Activated CD4-positive, alpha-beta memory T cell treated with anti-CD3 and anti-CD28 coated beads, Interleukin-2, amount 10 ng/mL, durations not matched to agents 7 days and 5 days (primary cell): ENCODE results near the gene ARMC12. TPM values are rescaled to one million over a fixed set of nuclear protein-coding genes. Genes with fewer than 3 reads are reported as not detected.
"Not testable (repeated sequence)": the region's sequence is repeated elsewhere in the genome, so short reads cannot be mapped to it uniquely, and the experiment has no call there.

Experiments used
- CTCF ChIA-PET: fragments of 350-600 bp; sonication (Branson Sonifier 250); formaldehyde crosslinking; loops from one replicate; lab custom pipeline; 2021; ENCODE audit warnings: antibody characterized with exemption, inconsistent platforms; lab: Charles Lee
- POLR2A ChIA-PET: fragments of 350-600 bp; sonication (Branson Sonifier 250); formaldehyde crosslinking; loops from one replicate; lab custom pipeline; 2021; ENCODE audit warnings: antibody characterized with exemption; lab: Charles Lee
- DNase-seq: peaks from one replicate; pipeline ENCODE4 v3.0.0-alpha.2; 2020
- H3K27ac Mint-ChIP-seq: one replicate; pipeline ENCODE4 v1.8.0; 2021; ENCODE audit warnings: mild to moderate bottlenecking, mixed read lengths
- H3K27me3 Mint-ChIP-seq: one replicate; pipeline ENCODE4 v1.8.0; 2021; ENCODE audit warnings: mixed read lengths
- H3K36me3 Mint-ChIP-seq: one replicate; pipeline ENCODE4 v1.8.0; 2021; ENCODE audit warnings: low read depth, mixed read lengths
- H3K4me1 Mint-ChIP-seq: one replicate; pipeline ENCODE4 v1.8.0; 2021; ENCODE audit warnings: mixed read lengths
- H3K4me3 Mint-ChIP-seq: one replicate; pipeline ENCODE4 v1.8.0; 2021; ENCODE audit warnings: mild to moderate bottlenecking, mixed read lengths
- H3K9me3 Mint-ChIP-seq: one replicate; pipeline ENCODE4 v1.8.0; 2021; ENCODE audit warnings: mixed read lengths
- total RNA-seq, 2 experiments: library from RNA; stranded (reverse); gene quantifications; one replicate each; pipeline ENCODE4 v1.2.3, GENCODE V29; 2021

The ARMC12 gene, protein sequence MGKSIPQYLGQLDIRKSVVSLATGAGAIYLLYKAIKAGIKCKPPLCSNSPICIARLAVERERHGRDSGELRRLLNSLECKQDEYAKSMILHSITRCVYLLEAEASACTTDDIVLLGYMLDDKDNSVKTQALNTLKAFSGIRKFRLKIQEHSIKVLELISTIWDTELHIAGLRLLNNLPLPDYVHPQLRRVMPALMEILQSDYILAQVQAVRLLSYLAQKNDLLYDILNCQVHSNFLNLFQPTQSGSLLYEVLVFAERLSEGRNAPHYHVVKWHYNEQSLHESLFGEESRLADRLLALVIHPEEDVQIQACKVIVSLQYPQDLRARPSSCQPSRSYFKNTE
- total RNA-seq = 1 to 10 TPM in 1 of 2 experiments, under 1 TPM in 1; 0.40 to 1.3 TPM

DNA sequence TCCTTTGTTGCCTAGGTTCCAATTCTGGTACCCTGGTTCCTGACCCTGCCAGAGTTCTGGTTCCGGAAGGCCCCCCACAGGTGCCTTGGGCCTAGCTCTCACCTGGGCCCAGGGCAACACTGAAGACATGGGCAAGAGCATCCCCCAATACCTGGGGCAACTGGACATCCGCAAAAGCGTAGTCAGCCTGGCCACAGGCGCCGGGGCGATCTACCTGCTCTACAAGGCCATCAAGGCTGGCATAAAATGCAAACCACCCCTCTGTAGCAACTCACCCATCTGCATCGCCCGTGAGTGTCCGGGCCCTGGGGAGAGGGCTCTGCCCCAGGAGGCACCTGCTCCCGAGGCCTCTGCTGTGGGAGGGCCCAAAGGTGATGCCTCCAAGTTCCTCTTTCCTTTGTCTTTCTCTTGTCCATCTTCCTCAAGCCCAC is at the start of gene ARMC12:
ARMC12 (plus strand) TSS at position 51 of the 431 bp plus-strand sequence; CDS start at position 128, 77 bp downstream.
- Mint-ChIP-seq H3K4me1 (peaks cover 33% of the 10 kb centered on the region), H3K36me3 (no peaks in the 10 kb centered on the region), H3K27ac (no peak within 1 kb of the TSS), H3K27me3 (no peaks in the 10 kb centered on the region), H3K4me3 (no peak within 1 kb of the TSS), H3K9me3 (no peaks in the 10 kb centered on the region)
- ChIA-PET POLR2A (interaction anchor here (1.3 to 1.8 kb wide), 4 partner anchors 10 to 155 kb away, joined by 3 to 9 read pairs (median 6); no protein-coding TSS in a partner anchor), CTCF (interaction anchor here (0.7 to 5.2 kb wide), 61 partner anchors 9 to 478 kb away, joined by 3 to 90 read pairs (median 5); partner anchors contain the start of genes FKBP5 and ZNF76)
- DNase-seq = no peak

DNA sequence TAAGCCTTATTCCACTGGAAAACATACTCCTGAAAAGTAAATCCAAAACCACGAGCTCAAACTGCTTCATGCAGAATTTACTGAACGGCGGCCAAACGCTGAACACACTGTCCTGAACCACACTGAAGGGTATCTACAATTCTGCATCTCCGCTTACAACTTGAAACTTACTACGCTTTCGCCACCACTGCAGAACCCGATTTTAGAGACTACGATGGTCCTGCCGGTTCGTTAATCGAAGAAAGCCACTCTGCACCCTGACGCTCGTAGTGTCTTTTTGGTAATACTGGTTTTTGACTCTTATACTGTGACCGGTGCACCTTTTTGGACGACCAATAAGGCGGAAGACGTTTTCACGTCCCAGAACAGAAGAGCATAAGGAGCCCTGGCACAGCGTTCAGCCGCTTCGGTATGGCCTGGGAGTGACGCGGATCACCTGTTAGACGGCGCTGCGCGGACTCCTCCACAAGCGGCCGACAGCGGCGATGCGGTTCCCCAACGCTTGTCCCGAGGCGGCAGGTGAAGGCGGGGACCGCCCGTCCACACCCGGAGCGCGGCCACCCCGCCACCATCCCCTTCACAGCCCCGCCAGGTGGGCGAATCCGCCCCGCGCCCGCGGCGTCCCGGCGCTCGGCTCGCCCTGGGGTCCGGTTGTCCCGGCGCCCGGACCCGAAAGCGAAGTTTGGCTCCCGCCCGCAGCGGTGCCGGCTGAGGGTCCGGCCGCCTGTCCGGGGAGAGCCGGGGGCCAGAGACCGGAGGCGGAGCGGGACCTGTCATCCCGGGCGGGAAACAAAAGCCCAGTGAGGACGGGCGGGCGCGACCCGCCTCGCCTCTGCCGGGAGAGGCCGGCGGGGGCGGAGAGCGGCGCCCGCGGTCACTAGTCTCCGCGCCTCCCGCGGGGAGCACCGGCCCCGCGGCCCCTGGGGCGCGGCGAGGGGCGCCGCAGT is 48.9 kb upstream of the ARMC12 start:
- peaks cover 15% of the 10 kb centered on the region for H3K4me1 Mint-ChIP-seq
- no peaks in the 10 kb centered on the region for H3K27me3 Mint-ChIP-seq
- CTCF ChIA-PET = interaction anchor here (0.8 to 2.1 kb wide), 6 partner anchors 18 to 110 kb away, joined by 3 to 24 read pairs (median 6); partner anchors contain the start of gene ARMC12
- H3K4me3 Mint-ChIP-seq = peak overlapping the region; percentile 90
- H3K27ac Mint-ChIP-seq = peak overlapping the region; percentile 82
- H3K9me3 Mint-ChIP-seq = no peaks in the 10 kb centered on the region
- no peaks in the 10 kb centered on the region for H3K36me3 Mint-ChIP-seq
- POLR2A ChIA-PET = interaction anchor here (0.7 to 5.3 kb wide), 23 partner anchors 7 to 385 kb away, joined by 3 to 36 read pairs (median 3); no protein-coding TSS in a partner anchor
- DNase-seq = peak; percentile 68

DNA sequence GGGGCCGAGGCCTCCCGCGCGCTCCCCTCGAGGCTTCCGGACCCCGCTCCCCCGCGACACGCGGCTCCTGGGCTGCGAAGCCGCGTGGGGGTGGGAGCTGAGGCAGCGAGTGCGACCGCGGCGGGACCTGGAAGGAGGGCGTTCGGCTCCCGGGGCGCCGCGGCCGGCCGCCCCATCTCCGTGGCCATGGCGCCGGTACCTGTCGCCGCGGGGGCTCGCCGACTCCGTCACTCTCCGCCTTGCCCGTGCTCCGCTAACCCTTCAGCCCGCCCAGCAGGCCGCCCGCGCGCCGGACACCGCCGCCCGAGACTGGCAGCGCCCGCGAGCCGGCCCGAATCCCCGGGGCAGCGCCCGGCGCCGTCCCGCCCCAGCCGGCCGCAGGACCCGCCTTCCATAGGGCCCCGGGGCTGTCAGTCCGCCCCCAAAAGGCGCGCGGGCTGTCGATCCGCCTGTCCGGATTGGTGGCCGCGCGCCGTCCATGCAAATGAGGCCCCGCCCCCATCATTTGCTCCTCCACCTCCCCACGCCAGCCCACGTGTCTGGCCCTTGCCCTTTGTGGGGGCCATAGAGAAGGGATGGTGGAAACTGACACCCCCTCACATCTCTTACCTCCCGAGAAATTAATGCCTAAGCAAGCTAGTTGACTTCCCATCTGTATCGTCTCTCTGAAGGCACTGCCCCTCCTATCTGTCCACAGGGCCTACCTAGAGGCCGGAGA is 48.1 kb upstream of the ARMC12 start, which contains the start of gene FKBP5:
FKBP5 (minus strand) TSS at position 311 of the 718 bp plus-strand sequence. CDS start 46,091 bp downstream, outside the sequence.
- H3K27ac Mint-ChIP-seq = peak within 1 kb of the TSS; percentile 82
- H3K27me3 Mint-ChIP-seq = no peaks in the 10 kb centered on the region
- peaks cover 15% of the 10 kb centered on the region for H3K4me1 Mint-ChIP-seq
- ChIA-PET CTCF (interaction anchor here (1.2 to 1.6 kb wide), 2 partner anchors 47 to 218 kb away, joined by 3 to 5 read pairs; no protein-coding TSS in a partner anchor), POLR2A (interaction anchor here (0.8 to 5.3 kb wide), 8 partner anchors 8 to 44 kb away, joined by 3 to 36 read pairs (median 4); no protein-coding TSS in a partner anchor)
- peak within 1 kb of the TSS; percentile 90 for H3K4me3 Mint-ChIP-seq
- H3K36me3 Mint-ChIP-seq = no peaks in the 10 kb centered on the region
- DNase-seq = peak; percentile 91
- no peaks in the 10 kb centered on the region for H3K9me3 Mint-ChIP-seq

DNA sequence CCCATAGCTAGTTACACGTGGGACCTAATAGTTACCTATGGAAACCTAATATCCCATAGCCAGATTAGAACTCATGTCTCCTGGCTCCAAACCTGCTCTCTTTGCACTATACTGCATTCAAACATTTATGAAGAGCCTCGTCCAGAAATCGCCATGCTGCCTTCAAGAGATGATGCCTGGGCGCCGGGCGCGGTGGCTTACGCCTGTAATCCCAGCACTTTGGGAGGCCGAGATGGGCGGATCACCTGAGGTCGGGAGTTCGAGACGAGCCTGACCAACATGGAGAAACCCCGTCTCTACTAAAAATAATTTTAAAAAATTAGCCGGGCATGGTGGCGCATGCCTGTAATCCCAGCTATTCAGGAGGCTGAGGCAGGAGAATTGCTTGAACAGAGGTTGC is 46.8 kb upstream of the ARMC12 start:
- H3K4me3 Mint-ChIP-seq = peak overlapping the region; percentile 39
- ChIA-PET POLR2A (interaction anchor here (1.2 to 5.3 kb wide), 3 partner anchors 9 to 42 kb away, joined by 3 to 36 read pairs (median 3); no protein-coding TSS in a partner anchor), CTCF (interaction anchor here (0.7 to 1.6 kb wide), 2 partner anchors 37 to 219 kb away, joined by 3 read pairs; no protein-coding TSS in a partner anchor)
- not testable (repeated sequence) for H3K27me3 Mint-ChIP-seq, H3K9me3 Mint-ChIP-seq, H3K27ac Mint-ChIP-seq, H3K36me3 Mint-ChIP-seq, DNase-seq
- peaks cover 18% of the 10 kb centered on the region for H3K4me1 Mint-ChIP-seq

DNA sequence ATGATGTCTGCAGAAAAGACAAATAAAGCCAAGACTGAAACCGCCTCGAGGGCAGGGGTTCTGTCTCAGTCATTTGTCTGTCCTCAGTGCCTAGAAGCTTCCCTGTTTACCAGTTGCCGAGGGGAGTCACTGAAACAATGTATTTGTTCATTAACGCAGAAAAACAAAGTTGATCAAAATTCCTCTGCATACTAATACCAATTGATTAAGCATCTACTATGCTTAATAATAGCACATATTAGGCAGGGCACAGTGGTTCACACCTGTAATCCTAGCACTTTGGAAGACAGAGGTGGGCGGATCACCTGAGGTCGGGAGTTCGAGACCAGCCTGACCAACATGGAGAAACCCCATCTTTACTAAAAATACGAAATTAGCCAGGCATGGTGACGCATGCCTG is 46.3 kb upstream of the ARMC12 start:
- Mint-ChIP-seq H3K36me3 (peaks cover 2% of the 10 kb centered on the region), H3K27me3 (no peaks in the 10 kb centered on the region), H3K27ac (no peak overlapping the region), H3K4me3 (no peak overlapping the region), H3K4me1 (peaks cover 17% of the 10 kb centered on the region), H3K9me3 (no peaks in the 10 kb centered on the region)
- ChIA-PET POLR2A (interaction anchor here (5.3 kb wide), 1 partner anchor 42 kb away, joined by 36 read pairs; no protein-coding TSS in a partner anchor), CTCF (interaction anchor here (0.6 to 1.6 kb wide), 3 partner anchors 32 to 219 kb away, joined by 3 read pairs; no protein-coding TSS in a partner anchor)
- DNase-seq = no peak

DNA sequence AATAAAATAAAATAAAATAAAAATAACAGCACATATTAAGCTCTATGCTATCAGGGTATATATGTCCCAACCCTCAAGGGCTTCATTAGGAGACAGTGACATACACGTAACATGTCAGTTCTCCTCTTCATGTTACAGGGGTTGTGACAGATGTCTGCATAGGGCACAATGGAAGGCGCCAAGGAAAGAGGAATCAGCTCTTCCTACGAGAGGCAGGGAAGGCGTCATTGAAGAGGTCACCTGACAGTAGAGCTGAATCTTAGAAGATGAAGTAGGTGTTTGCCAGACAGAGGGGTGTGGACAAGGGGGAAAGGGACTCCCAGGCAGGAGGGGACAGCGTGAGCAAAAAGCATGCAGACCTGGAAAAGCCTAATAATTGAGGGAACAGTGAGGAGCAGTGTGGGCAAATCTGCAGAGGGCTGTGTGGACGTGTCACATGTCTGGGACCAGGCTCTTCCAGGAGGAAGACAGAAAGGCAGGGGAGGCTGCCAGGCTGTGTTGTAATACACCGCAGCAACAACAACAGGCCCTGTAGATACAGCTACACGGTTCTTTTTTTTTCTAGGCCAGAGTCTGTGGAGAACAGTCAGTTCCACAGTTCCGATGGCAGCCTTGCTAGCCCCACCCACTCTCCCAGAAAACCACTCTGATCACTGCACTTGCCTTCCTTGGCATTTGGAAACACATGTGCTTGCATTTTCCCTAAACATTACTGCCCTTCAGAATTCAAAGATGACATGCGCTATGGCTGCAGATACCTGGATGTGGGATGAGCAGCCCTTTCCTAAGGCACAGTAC is 45.6 kb upstream of the ARMC12 start:
- no peak for DNase-seq
- ChIA-PET POLR2A (interaction anchor here (5.3 kb wide), 1 partner anchor 41 kb away, joined by 36 read pairs; no protein-coding TSS in a partner anchor), CTCF (interaction anchor here (0.6 kb wide), 1 partner anchor 32 kb away, joined by 3 read pairs; no protein-coding TSS in a partner anchor)
- H3K27me3 Mint-ChIP-seq = no peaks in the 10 kb centered on the region
- H3K9me3 Mint-ChIP-seq = no peaks in the 10 kb centered on the region
- peaks cover 17% of the 10 kb centered on the region for H3K4me1 Mint-ChIP-seq
- H3K4me3 Mint-ChIP-seq = no peak overlapping the region
- peaks cover 2% of the 10 kb centered on the region for H3K36me3 Mint-ChIP-seq
- H3K27ac Mint-ChIP-seq = no peak overlapping the region

DNA sequence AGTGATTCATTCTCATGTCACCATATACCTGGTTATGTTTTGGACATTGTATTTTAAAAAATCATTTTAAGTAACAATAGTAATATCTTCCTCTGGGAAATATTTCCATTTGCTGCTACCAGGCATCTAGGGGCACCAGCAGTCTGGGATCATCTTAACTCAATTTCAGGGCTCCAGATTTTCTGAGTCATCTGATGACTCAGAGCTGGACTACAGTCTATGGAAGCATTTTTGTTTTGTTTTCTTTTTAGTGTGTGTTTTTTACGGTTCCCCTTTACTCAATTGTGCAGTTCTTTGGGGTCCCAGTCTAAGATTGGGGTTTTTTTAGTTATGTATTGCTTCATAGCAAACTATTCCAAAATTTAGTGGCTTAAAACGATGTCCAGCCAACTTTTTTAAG is 42.4 kb upstream of the ARMC12 start:
- H3K27me3 Mint-ChIP-seq = no peaks in the 10 kb centered on the region
- H3K27ac Mint-ChIP-seq = no peak overlapping the region
- H3K4me3 Mint-ChIP-seq = no peak overlapping the region
- no peaks in the 10 kb centered on the region for H3K9me3 Mint-ChIP-seq
- peaks cover 3% of the 10 kb centered on the region for H3K4me1 Mint-ChIP-seq
- peaks cover 2% of the 10 kb centered on the region for H3K36me3 Mint-ChIP-seq
- DNase-seq = no peak
- CTCF ChIA-PET = no interaction called here
- POLR2A ChIA-PET = no interaction called here

DNA sequence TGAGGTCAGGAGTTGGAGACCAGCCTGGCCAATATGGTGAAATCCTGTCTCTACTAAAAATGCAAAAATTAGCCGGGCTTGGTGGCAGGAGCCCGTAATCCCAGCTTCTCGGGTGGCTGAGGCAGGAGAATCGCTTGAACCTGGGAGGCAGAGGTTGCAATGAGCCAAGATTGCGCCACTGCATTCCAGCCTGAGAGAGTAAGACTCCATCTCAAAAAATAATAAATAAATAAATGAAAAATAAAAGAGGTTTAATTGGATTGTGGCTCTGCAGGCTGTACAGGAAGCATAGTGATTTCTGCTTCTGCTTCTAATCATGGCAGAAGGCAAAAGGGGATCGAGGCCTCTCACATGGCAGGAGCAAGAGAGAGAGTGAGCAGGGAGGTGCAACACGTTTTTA is 38.4 kb upstream of the ARMC12 start:
- H3K36me3 Mint-ChIP-seq, H3K4me3 Mint-ChIP-seq, H3K9me3 Mint-ChIP-seq, H3K27ac Mint-ChIP-seq, H3K27me3 Mint-ChIP-seq, H3K4me1 Mint-ChIP-seq, DNase-seq: not testable (repeated sequence)
- ChIA-PET POLR2A (interaction anchor here (1.4 kb wide), 1 partner anchor 9 kb away, joined by 3 read pairs; no protein-coding TSS in a partner anchor), CTCF (interaction anchor here (2.2 kb wide), 1 partner anchor 38 kb away, joined by 5 read pairs; no protein-coding TSS in a partner anchor)

DNA sequence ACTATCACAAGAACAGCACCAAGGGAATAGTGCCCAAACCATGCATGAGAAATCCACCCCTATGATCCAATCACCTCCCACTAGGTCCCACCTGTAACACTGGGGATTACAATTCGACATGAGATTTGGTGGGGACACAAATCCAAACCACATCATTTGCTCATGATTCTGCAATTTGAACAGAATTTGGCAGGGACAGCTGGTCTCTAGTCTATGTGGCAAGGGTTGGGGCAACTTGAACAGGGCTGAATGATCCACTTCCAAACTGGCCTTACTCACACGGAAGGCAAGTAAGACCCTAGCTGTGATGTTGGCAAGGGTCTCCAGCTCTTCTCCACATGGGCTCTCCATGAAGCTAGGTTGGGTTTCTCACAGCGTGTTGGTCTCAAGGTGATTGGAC is 38.0 kb upstream of the ARMC12 start:
- ChIA-PET POLR2A (interaction anchor here (1.4 kb wide), 1 partner anchor 9 kb away, joined by 3 read pairs; no protein-coding TSS in a partner anchor), CTCF (interaction anchor here (2.2 kb wide), 1 partner anchor 37 kb away, joined by 5 read pairs; no protein-coding TSS in a partner anchor)
- Mint-ChIP-seq H3K27me3 (no peaks in the 10 kb centered on the region), H3K4me3 (no peak overlapping the region), H3K4me1 (peaks cover 3% of the 10 kb centered on the region), H3K36me3 (peaks cover 3% of the 10 kb centered on the region), H3K27ac (no peak overlapping the region), H3K9me3 (peaks cover under 1% of the 10 kb centered on the region)
- no peak for DNase-seq

DNA sequence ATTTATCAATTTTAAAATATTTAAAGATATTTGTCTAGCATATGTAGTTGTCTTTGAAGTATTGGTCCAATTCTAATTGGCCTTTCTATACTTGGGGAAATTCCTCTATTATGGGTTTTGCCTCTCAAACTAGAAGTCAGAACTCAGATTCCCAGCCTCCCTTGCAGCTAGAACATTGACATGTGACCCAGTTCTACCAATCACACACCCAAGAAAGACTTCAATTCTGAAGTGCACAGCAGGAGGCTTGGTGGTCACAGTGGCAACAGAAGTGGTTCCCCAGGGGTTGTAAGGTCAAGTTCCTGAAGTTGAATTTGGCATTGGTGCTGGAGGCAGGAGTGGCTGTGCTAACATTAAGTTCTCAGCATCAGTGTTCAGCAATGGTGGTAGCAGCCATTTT is 33.3 kb upstream of the ARMC12 start:
- Mint-ChIP-seq H3K4me1 (peaks cover 1% of the 10 kb centered on the region), H3K36me3 (peaks cover 3% of the 10 kb centered on the region), H3K9me3 (peaks cover 4% of the 10 kb centered on the region), H3K27ac (no peak overlapping the region), H3K4me3 (no peak overlapping the region), H3K27me3 (no peaks in the 10 kb centered on the region)
- POLR2A ChIA-PET = interaction anchor here (1.0 kb wide), 1 partner anchor 25 kb away, joined by 4 read pairs; no protein-coding TSS in a partner anchor
- DNase-seq = no peak
- CTCF ChIA-PET = no interaction called here

DNA sequence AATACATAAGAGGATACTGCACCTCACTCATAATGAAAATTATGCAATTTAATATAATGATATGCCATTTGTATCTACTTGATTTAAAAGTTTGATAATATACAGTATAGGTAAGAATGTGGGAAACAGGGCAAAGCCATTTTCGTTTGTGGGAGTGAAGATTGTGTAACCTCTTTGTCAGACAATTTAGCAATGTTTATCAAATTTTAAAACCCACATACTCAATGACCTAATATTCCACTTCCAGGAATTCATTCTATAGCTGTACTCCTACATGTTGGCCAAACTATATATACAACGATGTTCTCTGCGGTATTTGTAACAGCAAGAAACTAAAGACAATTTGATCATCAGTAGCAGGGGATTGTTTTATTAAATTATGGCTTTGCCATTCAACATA is 30.4 kb upstream of the ARMC12 start:
- no peak overlapping the region for H3K27ac Mint-ChIP-seq
- POLR2A ChIA-PET = no interaction called here
- no peaks in the 10 kb centered on the region for H3K27me3 Mint-ChIP-seq

More for the DNA sequence above, 30.4 kb upstream of the ARMC12 start:
- Mint-ChIP-seq H3K4me3 (no peak overlapping the region), H3K36me3 (peaks cover 3% of the 10 kb centered on the region), H3K9me3 (peaks cover 8% of the 10 kb centered on the region), H3K4me1 (peaks cover 14% of the 10 kb centered on the region)
- CTCF ChIA-PET = no interaction called here
- no peak for DNase-seq
